Stimulated activated CD4-positive, alpha-beta T cell treated with anti-CD3 and anti-CD28 coated beads, Interleukin-1b, Interleukin-23, amount 100 ng/mL, for 4 hours (primary cell): ENCODE measurements around the gene ALPK3.

Experiments
- DNase-seq, 2 donors: peaks; one replicate each; pipeline ENCODE4 v3.0.0-alpha.2; 2020; ENCODE audit warnings: low read depth in 2 of 2

ALPK3 gene

GRCh38 chr15:84917452-84917851 lies 100.3 kb downstream of the ALPK3 start:
- DNase-seq = no peak

- no peak for DNase-seq
Observed at GRCh38 chr15:84919106-84919667, 102.0 kb downstream of the ALPK3 start.

- DNase-seq = no peak
Observed at GRCh38 chr15:84921121-84921520, 104.0 kb downstream of the ALPK3 start.

GRCh38 chr15:84922530-84922929 lies 105.4 kb downstream of the ALPK3 start:
- DNase-seq = no peak
